GM12878 (cell line): ENCODE results near the gene PUM2. TPM values are rescaled to one million over a fixed set of nuclear protein-coding genes. Genes with fewer than 3 reads are reported as not detected.

Experiments used
- ATAC-seq: fragments of 200-7000 bp; cut with Tn5 transposase; 3 replicates; pipeline ENCODE4 v1.9.1; 2020; ENCODE audit warnings: mild to moderate bottlenecking, moderate library complexity
- BruUV-seq: library from RNA; stranded (reverse); fragments of 400-500 nt; replicated peaks from 2 replicates; lab custom pipeline; 2021; lab: Mats Ljungman, UMichigan
- CTCF ChIA-PET: fragments of 300-600 bp; sonication (Branson Sonifier 250); formaldehyde crosslinking; extraction: SDS; loops from one replicate; lab custom pipeline; 2021; ENCODE audit warnings: inconsistent platforms; lab: Yijun Ruan, JAX
- POLR2A ChIA-PET: fragments of 350-600 bp; formaldehyde crosslinking; extraction: SDS; loops from one replicate; lab custom pipeline; 2021; ENCODE audit warnings: inconsistent platforms; lab: Charles Lee
- RAD21 ChIA-PET: fragments of 300-600 bp; sonication (Branson Sonifier 250); formaldehyde crosslinking; loops from one replicate; lab custom pipeline; 2023; ENCODE audit warnings: antibody characterized with exemption; ENCODE audit not compliant: unreplicated experiment; lab: Charles Lee
- SMC1A ChIA-PET: fragments of 300-600 bp; sonication (Branson Sonifier 250); formaldehyde crosslinking; loops from one replicate; lab custom pipeline; 2023; ENCODE audit not compliant: unreplicated experiment, uncharacterized antibody; lab: Charles Lee
- DNase-seq: peaks from one replicate; pipeline ENCODE4 v3.0.0-alpha.2; 2011; ENCODE audit warnings: low read depth, low spot score
- FAIRE-seq: peaks from 3 replicates; lab custom pipeline; 2011; peaks lifted over from hg19 to GRCh38; lab: Jason Lieb, UNC
- H2AFZ ChIP-seq: 2 replicates; pipeline ENCODE4 v1.6.0; 2011; ENCODE audit warnings: low read depth, low read length, control low read depth; ENCODE audit not compliant: control insufficient read depth
- H3K27ac ChIP-seq: 2 replicates; pipeline ENCODE4 v1.5.1; 2011; ENCODE audit warnings: control low read depth; ENCODE audit not compliant: control insufficient read depth, insufficient read depth
- H3K27me3 ChIP-seq, 2 experiments: replicated peaks in 1 of 2; 2 replicates each; pipeline versions ENCODE4 v1.6.0 to v1.6.1; 2011; ENCODE audit warnings: low read length in 1 of 2; ENCODE audit not compliant: control insufficient read depth in 2 of 2, insufficient read depth in 2 of 2
- H3K36me3 ChIP-seq, 2 experiments: 2 replicates each; pipeline ENCODE4 v1.5.1; 2011; ENCODE audit warnings: low read length in 1 of 2; ENCODE audit not compliant: control insufficient read depth in 2 of 2, insufficient read depth in 2 of 2
- H3K4me1 ChIP-seq: 2 replicates; pipeline ENCODE4 v1.6.1; 2011; ENCODE audit warnings: mild to moderate bottlenecking, low read length, moderate library complexity, mixed read lengths; ENCODE audit not compliant: control insufficient read depth, insufficient read depth
- H3K4me2 ChIP-seq: 2 replicates; pipeline ENCODE4 v1.6.0; 2011; ENCODE audit warnings: control low read depth; ENCODE audit not compliant: control insufficient read depth, insufficient read depth
- H3K4me3 ChIP-seq: fragments of 200-600 bp; sonication (generic); 2 replicates; pipeline ENCODE4 v1.5.1; 2016
- H3K79me2 ChIP-seq: 2 replicates; pipeline ENCODE4 v1.6.0; 2011; ENCODE audit warnings: low read length; ENCODE audit not compliant: control insufficient read depth, insufficient read depth
- H3K9ac ChIP-seq: 2 replicates; pipeline ENCODE4 v1.8.0; 2011; ENCODE audit warnings: low read length, control low read depth, mixed read lengths; ENCODE audit not compliant: control insufficient read depth, insufficient read depth
- H3K9me3 ChIP-seq: replicated peaks from 3 replicates; pipeline ENCODE4 v1.5.1; 2011; ENCODE audit warnings: mild to moderate bottlenecking, low read length; ENCODE audit not compliant: control insufficient read depth, insufficient read depth
- H4K20me1 ChIP-seq: 2 replicates; pipeline ENCODE4 v1.6.0; 2011; ENCODE audit not compliant: control insufficient read depth, insufficient read depth
- BMI1 ChIP-seq: fragments of 450-650 bp; IDR thresholded peaks from 2 replicates; pipeline ENCODE4 v1.6.1; 2016; ENCODE audit warnings: mild to moderate bottlenecking, moderate library complexity, borderline replicate concordance
- NBN ChIP-seq: fragments of 450-650 bp; IDR thresholded peaks from 2 replicates; pipeline ENCODE4 v1.6.1; 2016
- NFIC ChIP-seq: IDR thresholded peaks from 2 replicates; pipeline ENCODE4 v1.6.1; 2012; ENCODE audit warnings: low read depth, mild to moderate bottlenecking, inconsistent platforms, low read length, moderate library complexity
- SMAD1 ChIP-seq: fragments of 450-650 bp; IDR thresholded peaks from 2 replicates; pipeline ENCODE4 v1.6.1; 2018; ENCODE audit warnings: mild to moderate bottlenecking, low read depth; ENCODE audit not compliant: partially characterized antibody
- WGBS: methylation state at CpG from one replicate; pipeline ENCODE4 v1.1.6; 2016; ENCODE audit warnings: low lambda C conversion rate; ENCODE audit not compliant: insufficient replicate concordance, insufficient coverage; ENCODE audit errors: missing lambda C conversion rate; 5-methylcytosine and 5-hydroxymethylcytosine counted together
- in situ Hi-C: fragments of 300-500 bp; cut with MboI; formaldehyde crosslinking; loops from 9 replicates; pipeline ENCODE4 v1.14.3; 2018; ENCODE audit warnings: mixed read lengths
- intact Hi-C: fragments of 100-400 bp; cut with micrococcal nuclease; formaldehyde crosslinking; loops from one replicate; pipeline ENCODE4 v1.14.2; 2022; ENCODE audit not compliant: unreplicated experiment
- polyA plus RNA-seq, 11 experiments: library from polyadenylated mRNA; depleted of rRNA in 4 of 11; unstranded in 6 of 11; stranded (reverse) in 5 of 11; fragments of >200 nt; fragmentation: Nextera tagmentation in 4 of 11; fragmentation: Illumina TruSeq in 1 of 11; extraction: Ambion mirVana in 4 of 11; extraction: Trizol in 1 of 11; gene quantifications; 1 replicate in 1 of 11; 2 replicates in 10 of 11; pipeline versions ENCODE4 v1.2.1 to v1.2.3, GENCODE V29; 2011 to 2016; ENCODE audit warnings: inconsistent platforms in 2 of 11, missing spikeins in 2 of 11, low read depth in 1 of 11
- total RNA-seq, 4 experiments: library from RNA; depleted of rRNA in 3 of 4; stranded (reverse); fragments of >200 nt in 3 of 4; fragmentation: Illumina TruSeq in 1 of 4; extraction: Trizol in 1 of 4; gene quantifications; 2 replicates each; pipeline versions ENCODE4 v1.2.1 to v1.2.3, GENCODE V29; 2013 to 2021
- TF ChIP-seq, protein P1 (sequence below): fragments of 450-650 bp; formaldehyde crosslinking; IDR thresholded peaks from 2 replicates; pipeline ENCODE4 v1.5.0; 2022; ENCODE audit warnings: mild to moderate bottlenecking, missing genetic modification characterization
- TF ChIP-seq, protein P2 (sequence below): fragments of 450-650 bp; IDR thresholded peaks from 2 replicates; pipeline ENCODE4 v1.6.1; 2017; ENCODE audit warnings: mild to moderate bottlenecking, moderate library complexity

PUM2 gene
- total and polyA plus RNA-seq, 10 of the 15 experiments (the other 5 are each of a cell fraction or from before 2014, with no cell fraction given) = 14.5 to 87.6 (median 29.4) TPM

DNA sequence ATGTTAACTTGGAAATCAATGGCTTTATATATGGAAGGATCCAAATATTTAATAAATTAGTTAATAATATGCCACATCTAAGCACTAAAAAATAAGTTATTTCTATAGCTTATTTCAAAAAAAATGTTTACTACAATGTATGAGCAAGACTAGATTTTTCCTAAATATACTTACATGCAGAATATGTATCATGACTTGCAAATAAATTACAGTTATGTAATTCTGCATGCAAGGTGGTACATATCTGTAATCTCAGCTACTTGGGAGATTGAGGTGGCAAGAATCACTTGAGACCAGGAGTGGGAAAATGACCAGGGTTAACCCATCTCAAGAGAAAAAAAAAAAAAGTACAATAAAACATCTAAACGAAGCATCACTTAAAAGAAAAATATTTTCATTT lies 11.6 kb downstream of the PUM2 start:
- SMC1A ChIA-PET = interaction anchor here (5.4 kb wide), 1 partner anchor 13 kb away, joined by 44 read pairs; no protein-coding TSS in a partner anchor
- no peak overlapping the region for H3K4me2 ChIP-seq
- 86% methylated on average over 1 of the region's 1 CpG for WGBS
- ATAC-seq = no peak
- H3K27me3 ChIP-seq = no peaks in the 10 kb centered on the region
- no peak overlapping the region for H3K27ac ChIP-seq
- H4K20me1 ChIP-seq = peaks cover 10% of the 10 kb centered on the region
- TF ChIP-seq SMAD1 (no peak), BMI1 (no peak), NBN (no peak), NFIC (no peak)
- TF ChIP-seq, protein P1, sequence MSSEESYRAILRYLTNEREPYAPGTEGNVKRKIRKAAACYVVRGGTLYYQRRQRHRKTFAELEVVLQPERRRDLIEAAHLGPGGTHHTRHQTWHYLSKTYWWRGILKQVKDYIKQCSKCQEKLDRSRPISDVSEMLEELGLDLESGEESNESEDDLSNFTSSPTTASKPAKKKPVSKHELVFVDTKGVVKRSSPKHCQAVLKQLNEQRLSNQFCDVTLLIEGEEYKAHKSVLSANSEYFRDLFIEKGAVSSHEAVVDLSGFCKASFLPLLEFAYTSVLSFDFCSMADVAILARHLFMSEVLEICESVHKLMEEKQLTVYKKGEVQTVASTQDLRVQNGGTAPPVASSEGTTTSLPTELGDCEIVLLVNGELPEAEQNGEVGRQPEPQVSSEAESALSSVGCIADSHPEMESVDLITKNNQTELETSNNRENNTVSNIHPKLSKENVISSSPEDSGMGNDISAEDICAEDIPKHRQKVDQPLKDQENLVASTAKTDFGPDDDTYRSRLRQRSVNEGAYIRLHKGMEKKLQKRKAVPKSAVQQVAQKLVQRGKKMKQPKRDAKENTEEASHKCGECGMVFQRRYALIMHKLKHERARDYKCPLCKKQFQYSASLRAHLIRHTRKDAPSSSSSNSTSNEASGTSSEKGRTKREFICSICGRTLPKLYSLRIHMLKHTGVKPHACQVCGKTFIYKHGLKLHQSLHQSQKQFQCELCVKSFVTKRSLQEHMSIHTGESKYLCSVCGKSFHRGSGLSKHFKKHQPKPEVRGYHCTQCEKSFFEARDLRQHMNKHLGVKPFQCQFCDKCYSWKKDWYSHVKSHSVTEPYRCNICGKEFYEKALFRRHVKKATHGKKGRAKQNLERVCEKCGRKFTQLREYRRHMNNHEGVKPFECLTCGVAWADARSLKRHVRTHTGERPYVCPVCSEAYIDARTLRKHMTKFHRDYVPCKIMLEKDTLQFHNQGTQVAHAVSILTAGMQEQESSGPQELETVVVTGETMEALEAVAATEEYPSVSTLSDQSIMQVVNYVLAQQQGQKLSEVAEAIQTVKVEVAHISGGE (CRISPR knock-in tag) = no peak
- TF ChIP-seq, protein P2, sequence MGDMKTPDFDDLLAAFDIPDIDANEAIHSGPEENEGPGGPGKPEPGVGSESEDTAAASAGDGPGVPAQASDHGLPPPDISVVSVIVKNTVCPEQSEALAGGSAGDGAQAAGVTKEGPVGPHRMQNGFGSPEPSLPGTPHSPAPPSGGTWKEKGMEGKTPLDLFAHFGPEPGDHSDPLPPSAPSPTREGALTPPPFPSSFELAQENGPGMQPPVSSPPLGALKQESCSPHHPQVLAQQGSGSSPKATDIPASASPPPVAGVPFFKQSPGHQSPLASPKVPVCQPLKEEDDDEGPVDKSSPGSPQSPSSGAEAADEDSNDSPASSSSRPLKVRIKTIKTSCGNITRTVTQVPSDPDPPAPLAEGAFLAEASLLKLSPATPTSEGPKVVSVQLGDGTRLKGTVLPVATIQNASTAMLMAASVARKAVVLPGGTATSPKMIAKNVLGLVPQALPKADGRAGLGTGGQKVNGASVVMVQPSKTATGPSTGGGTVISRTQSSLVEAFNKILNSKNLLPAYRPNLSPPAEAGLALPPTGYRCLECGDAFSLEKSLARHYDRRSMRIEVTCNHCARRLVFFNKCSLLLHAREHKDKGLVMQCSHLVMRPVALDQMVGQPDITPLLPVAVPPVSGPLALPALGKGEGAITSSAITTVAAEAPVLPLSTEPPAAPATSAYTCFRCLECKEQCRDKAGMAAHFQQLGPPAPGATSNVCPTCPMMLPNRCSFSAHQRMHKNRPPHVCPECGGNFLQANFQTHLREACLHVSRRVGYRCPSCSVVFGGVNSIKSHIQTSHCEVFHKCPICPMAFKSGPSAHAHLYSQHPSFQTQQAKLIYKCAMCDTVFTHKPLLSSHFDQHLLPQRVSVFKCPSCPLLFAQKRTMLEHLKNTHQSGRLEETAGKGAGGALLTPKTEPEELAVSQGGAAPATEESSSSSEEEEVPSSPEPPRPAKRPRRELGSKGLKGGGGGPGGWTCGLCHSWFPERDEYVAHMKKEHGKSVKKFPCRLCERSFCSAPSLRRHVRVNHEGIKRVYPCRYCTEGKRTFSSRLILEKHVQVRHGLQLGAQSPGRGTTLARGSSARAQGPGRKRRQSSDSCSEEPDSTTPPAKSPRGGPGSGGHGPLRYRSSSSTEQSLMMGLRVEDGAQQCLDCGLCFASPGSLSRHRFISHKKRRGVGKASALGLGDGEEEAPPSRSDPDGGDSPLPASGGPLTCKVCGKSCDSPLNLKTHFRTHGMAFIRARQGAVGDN = no peak
- POLR2A ChIA-PET = interaction anchor here (0.6 kb wide), 1 partner anchor 20 kb away, joined by 3 read pairs; no protein-coding TSS in a partner anchor
- CTCF ChIA-PET = interaction anchor here (8.3 kb wide), 1 partner anchor 13 kb away, joined by 94 read pairs; no protein-coding TSS in a partner anchor
- H3K4me3 ChIP-seq = no peak overlapping the region
- no peaks in the 10 kb centered on the region; the same call in 1 of the 3 replicates for H3K9me3 ChIP-seq
- intact Hi-C loops = no loop called here
- 0 out of 4 replicates have a peak, but pooled peaks cover 0 to 3% of the 10 kb centered on the region in 2 experiments for H3K36me3 ChIP-seq
- no peak for DNase-seq
- no TSS peak for BruUV-seq
- RAD21 ChIA-PET = no interaction called here
- H3K4me1 ChIP-seq = no peaks in the 10 kb centered on the region
- no peak overlapping the region for H2AFZ ChIP-seq
- H3K79me2 ChIP-seq = peaks cover 99% of the 10 kb centered on the region
- no peak overlapping the region for H3K9ac ChIP-seq
- no peak for FAIRE-seq
- in situ Hi-C loops = no loop called here
